ENCODE data around the gene SYT2.

GRCh38 chr1:202603435-202603834 lies 106.8 kb downstream of the SYT2 start:
- TF ChIP-seq CTCF (IDR thresholded peaks at IDR 0.05) (no peak), ZFX (IDR thresholded peaks at IDR 0.05; ENCODE audit: borderline replicate concordance) (no peak)
